Measurements from ENCODE around the gene TAOK1.

- TF ChIP-seq SALL2 (tag by site-specific recombination; IDR thresholded peaks at IDR 0.05; ENCODE audit: borderline replicate concordance) (no peak), SP7 (tag by site-specific recombination; IDR thresholded peaks at IDR 0.05) (no peak), CTCF (tag by site-specific recombination; IDR thresholded peaks at IDR 0.05) (no peak)
These were observed 197.4 kb downstream of the TAOK1 start for GRCh38 chr17:29587591-29587990.

Data from HEK293 (cell line).